ENCODE results near the gene RNF223.
A peak's percentile ranks its signal among the peaks of the same experiment; 100 is the strongest.
"Not testable (repeated sequence)": the region's sequence is repeated elsewhere in the genome, so short reads cannot be mapped to it uniquely, and the experiment has no call there.

The RNF223 gene

DNA sequence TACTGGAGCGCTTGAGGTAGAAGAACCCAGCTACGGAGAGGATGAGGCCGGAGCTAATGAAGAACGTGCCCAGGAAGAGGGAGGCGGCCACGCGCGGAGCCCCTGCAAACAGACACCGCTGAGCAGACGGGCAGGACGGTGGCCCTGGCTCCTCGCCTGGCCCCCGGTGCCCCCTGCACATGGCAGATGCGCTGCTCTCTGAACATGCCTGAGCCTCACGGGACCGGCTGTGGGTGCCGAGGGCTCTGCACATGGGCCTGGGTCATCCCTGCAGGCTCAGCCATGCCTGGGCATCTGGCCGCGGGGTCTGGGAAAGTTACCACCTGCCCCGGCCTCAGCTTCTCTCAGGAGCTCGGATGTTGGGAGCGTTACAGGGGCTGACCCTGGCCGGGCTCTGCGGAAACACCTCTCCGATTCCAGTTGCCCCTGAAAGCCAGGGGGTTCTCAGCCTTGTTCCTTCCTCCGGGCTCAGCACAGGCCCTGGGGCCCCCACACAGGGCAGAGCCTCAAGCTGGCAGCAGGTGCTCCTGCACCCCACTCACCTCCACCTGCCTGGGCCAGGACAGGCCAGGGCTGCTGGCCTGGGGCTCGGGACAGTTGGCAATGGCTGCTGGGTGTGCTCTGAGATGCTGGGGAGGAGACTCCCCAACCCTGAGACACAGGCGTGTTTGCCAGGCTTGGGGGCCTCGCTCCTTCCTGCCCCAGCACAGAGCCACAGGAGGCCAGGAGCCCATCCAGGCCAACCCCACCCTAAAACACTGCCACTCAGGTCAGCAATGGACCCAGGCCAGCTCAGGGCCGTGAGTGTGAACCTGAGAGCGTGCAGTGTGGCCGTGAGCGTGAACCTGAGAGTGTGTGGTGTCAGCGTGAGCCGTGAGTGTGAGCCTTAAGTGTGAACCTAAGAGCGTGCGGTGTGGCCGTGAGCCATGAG, 12.1 kb upstream of the RNF223 start:
- no peak for DNase-seq

DNA sequence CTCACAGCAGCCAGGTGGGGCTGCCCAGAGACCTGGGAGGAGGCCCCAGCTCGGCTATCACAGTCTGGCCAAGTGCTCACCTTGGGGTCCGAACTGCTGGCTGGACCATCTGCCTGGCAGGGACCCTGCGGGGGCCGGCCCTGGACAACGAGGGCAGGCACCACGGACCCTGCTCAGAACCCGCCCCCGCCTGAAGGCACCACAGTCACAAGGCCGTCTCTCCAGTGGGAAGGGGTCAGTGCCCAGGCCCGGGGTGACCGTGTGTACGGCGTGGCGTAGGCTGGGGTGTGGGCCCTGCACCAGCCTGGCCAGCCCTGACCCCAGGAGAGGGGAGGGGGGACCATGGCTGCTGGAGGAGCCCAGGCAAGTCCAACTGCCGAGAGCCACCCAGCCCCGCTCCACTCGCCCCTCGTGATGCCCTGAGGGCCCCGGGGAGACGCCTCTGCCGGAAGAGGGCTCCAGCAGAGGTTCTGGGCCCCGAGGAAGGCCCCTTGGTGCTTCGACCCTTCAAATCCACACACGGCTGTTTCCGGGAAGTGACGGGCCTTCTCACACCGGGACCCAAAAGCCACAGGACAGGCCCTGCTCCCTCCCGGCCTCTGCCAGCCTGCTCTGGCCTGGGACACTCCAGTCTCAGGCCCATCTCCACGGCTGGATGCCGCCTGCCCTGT, 11.2 kb upstream of the RNF223 start:
- no peak for DNase-seq

DNA sequence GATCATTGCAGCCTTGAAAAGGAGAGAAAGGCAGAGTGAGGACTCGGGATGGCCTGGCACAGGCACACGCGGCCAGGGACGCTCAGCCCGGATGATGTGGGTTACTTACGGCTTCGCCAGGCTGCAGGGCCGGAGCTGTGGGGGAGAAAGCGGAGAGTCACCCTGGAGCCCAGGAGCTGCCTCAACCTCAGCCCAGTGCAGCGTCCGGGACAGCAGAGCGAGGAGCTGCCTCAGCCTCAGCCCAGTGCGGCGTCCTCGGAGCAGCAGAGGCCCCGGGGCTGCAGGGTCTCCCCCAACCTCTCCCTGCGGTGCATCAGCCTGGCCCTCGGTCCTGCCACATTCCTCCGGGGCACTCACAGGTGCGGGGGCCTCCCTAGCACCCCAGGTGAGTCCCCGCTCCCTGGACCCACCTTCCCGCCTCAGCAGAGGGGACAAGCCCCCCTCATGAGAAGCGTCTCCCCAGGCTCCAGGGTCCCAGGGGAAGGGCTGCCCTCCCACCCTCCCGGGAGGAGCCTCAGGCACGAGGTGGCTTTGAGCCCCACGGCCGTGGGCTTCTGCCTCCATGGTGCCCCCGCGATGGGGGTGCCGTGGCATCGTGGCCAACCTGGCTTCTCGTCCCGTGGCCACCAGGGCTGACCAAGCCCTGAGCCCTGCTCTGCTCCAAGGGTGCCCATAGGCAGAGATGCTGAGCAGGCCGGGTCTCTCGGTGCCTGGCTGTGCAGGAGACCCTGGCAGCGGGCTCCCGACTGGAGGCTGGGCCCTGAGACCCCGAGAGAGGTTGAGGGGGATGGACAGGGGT, 10.5 kb upstream of the RNF223 start:
- DNase-seq: no peak

DNA sequence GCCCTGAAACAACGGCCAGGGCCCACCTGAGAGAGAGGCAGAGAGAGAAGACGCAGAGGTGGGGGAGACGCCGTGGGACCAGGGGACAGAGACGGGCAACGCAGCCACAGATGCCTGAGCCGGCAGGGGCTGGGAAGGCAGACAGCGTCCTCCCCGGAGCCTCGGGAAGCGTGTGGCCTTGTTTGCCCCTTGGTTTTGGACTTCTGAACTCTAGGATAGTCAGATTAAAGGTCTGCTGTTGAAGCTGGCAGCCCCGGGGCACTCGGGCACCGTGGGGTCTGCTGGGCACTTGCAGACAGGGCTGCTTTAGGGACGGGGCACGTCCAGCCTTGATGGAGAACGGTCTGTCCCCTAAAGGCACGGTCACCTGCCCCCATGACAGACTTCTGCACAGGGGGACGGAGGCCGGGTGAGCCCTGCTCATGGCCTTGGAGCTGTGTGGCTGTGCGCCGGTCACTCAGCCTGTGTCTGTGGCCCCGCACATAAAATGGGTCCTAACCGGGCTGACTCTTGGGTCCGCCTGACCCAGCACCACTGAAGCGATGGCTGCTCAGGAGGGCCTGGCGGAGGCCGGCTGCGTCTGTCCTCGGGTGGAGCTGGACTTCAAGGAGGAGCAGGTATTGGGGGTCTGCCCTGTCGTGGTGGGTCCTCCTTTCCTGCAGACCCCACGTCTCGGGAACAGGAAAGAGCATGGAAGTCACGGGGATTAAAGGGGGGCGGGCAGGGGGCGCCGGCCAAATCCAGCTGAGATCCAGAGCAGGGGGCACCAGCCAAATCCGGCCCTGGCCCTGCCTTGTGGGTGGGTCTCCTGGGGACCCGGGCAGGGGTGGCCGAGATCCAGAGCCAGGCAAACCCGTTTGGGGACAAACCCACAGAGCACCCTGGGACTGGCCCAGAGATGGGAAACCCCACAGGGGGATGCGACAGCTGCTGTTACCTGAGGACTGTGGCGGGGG, 9.6 kb upstream of the RNF223 start:
- no peak for DNase-seq

DNA sequence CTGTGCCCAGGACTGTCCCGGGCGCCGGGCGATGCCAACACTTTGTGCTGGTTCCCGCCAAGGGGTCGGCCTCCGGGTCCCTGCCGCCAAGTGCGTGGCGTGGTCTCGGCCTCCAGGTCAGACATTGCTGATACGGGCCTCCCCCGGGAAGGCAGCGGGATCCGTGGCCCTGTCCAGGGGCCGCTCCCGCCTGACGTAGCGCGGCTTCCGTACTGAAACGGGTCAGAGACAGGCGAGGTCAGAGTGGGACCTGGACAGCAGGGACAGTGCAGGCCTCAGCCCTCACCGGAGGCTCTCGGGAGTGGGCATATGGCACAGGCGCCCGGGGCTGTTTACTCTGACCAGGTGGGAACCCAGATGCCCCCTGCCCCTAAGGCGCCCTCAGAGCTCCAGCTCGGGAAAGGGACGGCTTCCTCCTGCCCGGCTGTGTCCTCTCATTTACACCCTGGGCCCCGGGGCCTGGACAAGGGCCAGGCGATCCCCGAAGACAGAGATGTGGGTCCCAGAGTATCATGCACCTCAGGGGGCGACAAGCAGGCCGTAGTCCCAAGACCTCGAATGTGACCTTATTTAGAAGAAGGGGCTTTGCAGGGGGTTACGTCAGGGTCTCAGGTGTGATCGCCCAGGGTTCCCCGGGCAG, 8.8 kb upstream of the RNF223 start:
- DNase-seq: no peak

DNA sequence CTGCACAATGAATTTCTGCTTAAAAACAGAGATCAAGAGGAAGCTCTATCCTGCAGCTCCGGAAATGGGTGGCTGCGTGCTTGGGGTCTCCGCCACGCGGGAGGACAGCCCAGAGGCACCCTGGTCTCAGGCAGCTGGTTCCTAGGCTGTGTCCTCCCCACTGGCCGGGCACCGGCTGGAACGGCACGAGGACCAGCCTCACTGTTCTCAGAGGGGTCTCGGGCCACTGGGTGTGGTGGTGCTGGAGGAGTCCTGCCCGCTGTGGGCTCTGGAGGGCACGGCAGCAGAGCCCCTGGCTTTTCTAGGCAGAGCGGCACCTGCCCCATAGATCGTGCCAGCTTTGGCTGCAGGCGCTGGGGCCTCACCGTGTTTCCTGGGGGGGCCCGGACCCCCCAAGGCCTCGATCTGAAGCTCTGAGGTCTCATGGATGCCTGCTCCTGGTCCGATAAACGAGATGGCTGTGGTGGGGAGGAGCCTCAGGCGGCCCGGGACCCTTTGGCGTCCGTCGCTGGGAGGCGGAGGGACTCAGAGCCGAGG, 8.2 kb upstream of the RNF223 start:
- no peak for DNase-seq

DNA sequence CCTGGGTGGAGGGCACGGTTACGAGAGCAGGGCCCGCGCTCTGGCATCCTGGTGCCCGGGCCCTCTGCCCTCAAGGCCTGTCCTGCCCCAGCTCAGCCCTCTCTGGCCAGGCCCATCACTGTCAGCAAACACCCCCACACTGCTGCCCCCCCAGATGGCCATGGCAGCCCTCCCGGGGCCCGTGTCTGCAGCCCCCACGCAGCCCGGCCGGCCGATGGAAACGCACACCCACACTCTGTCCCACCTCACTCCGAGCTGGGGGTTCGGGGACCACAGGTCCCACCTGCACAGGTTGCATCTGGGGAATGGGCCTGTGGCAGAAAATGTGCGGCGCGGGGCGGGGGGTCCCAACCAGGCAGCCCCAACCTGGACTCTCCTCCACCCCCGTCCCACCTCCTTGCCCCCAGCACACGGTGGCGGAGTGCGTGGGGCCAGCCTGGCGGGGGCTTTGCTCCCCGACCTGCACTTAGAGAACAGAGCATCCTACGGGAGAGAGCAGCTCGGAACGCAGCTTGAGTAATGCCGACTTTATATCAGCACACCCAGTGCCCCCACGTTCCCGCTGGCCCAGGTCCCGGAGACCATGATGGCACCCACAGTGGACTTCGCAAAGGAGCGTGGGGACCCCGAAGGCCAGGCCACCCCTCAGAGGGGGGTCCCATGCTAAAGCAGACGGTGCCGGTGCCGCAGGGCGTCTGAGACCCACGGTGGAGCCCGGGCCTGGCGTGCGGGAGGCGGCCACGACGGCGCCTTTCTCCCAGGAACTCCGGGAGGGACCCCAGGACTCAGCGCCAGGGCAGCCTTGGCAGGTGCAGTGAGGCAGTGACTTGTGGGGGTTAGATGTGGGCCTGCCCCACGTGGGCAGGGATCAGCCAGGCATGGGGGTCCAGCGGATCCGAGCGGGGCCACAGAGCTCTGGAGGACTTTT, 7.5 kb upstream of the RNF223 start:
- no peak for DNase-seq

DNA sequence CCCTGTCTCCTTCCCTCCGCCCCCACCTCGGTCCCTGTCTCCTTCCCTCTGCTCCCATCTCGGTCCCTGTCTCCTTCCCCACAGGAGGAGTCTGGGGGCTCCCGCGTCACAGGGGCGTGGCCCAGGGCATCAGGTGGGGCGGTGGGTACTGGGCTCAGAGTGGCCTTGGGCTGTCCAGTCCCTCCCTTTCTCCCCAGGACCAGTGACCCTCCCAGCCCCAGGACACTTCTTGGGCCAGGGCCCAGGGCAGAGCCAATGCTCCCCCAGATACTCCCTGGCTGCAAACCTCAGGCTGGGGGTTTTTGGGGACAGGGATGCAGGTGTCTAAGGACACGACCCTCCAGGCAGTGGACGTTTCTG, 6.8 kb upstream of the RNF223 start:
- no peak for DNase-seq

DNA sequence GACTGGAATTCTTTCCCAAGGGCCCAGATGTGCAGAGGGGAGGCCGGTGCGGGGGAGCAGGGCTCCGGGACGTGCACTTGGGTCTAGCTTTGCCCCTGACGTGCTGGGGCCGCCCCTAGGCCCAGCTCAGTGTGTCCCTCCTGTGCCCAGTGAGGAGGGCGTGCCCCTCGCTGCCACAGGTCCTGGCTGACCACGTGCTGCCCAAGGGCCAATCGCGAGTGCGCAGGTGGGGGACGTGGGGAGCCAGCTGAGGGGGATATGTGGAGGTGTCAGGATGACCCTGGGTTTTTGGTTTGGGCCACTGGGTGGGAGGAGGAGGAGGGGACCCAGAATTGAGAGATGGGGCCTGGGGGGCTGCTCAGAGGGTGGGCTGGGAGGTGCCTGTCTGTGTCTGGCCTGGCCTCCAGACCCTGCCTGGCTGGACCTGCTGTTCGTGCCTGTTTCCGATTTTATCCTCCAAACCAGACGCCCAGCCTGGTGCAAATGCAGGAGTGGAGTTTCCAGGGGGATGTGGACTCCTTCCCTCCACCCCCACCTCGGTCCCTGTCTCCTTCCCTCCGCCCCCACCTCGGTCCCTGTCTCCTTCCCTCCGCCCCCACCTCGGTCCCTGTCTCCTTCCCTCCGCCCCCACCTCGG, 6.1 kb upstream of the RNF223 start:
- peak; percentile 62 for DNase-seq

DNA sequence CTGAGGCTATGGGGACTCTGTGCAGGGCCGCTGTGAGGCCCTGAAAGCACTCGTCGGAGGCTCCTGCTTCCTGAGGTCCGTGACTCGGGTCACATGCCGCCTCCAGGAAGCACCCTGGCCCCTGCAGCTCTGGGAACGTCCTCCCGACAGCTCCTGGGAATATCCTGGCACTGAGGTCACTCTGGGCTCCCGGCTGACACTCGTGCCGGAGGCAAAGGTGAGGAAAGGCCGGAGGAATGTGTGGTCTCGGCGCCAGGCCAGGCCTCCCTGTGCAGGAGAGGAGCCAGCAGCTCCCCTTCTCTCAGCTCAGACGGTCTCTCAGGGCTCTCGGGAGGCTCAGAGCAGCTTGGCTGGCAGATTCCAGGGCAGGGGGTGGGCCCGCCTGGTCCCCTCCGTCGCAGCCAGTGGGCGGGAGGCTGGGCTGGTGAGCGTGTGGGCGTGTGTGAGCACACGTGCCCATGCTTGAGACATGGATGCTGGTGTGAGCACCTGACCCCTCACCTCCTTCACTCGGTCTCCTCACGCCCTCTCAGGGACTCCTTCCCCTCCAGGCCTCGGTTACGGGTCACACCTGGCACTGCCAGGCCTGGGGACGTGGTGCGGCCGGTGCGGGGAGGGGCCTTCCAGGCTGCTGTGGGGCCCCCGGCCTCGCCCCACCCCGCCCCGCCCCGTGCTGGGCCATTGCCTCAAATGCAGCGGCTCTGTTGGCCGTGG, 5.5 kb upstream of the RNF223 start:
- peak; percentile 34 for DNase-seq

DNA sequence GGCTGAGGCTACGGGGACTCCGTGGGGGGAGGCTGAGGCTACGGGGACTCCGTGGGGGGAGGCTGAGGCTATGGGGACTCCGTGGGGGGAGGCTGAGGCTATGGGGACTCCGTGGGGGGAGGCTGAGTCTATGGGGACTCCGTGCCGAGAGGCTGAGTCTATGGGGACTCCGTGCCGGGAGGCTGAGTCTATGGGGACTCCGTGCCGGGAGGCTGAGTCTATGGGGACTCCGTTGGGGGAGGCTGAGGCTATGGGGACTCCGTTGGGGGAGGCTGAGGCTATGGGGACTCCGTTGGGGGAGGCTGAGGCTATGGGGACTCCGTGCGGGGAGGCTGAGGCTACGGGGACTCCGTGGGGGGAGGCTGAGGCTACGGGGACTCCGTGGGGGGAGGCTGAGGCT, 3.3 kb upstream of the RNF223 start:
- not testable (repeated sequence) for DNase-seq

DNA sequence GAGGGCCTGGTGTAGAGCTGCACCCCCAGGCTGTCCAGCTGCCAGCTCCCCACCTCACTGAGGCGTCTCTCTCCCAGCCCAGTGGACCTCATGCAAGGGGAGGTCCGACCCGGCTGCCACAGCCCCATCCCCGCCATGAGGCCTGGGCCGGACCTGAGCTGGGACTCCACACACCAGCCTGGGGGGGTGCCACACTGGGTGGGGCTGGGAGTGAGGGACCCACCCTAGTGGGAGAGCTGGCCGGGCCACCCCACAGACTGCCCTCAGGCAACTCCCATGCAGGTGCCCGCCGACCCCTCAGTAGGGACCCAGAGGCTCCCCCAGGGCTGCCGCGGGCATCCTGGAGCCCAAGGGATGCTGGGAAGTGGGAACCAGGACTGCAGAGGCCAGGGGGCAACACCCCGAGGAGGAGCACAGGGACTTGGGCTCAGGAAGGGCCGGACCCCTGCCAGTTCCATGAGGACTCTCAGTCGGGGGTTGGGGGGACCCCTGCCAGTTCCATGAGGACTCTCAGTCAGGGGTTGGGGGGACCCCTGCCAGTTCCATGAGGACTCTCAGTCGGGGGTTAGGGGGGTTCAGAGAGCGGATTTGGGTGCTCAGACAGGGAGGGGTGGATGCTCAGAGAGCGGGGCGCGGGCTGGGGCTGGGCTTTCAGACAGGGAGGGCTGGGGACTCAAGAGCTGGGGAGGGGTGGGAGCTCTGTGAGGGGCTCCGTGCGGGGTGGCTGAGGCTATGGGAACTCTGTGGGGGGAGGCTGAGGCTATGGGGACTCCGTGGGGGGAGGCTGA, 1.2 kb upstream of the RNF223 start:
- no peak for DNase-seq

DNA sequence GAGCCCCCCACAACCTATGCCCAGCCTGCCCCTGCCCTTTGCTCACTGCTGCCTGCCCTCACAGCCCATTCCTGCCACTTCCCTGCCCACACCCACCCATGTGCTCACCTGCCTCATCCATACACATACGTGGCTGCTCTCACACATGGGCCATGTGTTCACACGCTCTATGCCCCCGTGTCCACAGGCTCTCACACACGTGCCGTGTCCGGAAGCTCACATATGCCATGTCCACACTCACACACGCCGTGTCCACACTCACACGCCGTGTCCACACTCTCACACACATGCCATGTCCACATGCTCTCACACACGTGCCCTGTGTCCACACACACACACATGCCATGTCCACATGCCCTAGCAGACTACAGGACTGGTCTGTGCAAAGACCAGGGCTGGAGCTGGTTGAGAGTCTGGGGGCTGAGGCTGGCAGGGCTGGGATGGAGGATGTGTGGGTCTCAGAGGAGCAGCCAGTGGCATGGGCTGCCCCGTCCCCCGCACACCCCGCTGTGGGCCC, 583 bp upstream of the RNF223 start:
- DNase-seq: no peak

DNA sequence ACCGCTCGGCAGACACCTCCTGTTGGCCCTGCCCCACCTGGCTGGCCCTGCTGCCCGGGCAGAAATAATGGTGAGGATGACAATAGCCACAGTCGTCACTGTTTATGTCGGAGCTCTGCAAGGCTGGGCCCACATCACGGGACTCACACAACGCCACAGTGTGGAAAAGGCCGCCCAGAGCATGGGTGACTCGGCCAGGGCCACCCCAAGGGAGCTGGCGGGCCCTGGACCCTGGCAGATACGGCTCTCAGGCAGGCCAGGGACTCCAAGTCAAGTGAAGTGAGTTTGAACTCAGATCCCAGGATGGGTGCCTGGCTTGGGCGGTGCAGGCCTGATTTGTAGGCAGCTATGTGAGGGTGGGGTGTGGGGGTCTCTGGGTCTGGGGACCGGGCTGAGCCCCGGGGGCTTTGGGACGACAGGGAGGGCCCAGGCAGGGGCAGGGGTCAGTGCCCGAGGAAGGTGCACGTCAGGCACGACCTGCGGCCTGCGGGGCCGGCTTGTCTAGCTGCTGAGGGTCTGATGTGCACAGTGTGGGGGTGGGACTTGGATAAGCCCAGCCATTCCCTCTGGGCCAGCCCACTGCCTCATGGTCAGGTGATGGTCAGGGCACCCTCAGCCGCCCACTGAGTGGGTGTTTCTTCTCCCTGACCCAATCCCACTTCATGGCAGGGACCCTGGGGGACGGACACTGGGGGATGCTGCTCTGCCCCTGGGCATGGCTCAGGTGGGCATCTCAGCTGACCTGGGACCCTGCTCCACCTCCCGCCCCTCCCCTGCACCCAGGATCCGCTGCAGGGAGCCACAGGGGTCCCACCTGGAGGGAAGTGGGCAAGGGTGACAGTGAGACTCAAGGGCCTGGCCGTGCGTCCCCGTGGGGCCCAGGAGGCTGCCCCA, 1.0 kb downstream of the RNF223 start:
- no peak for DNase-seq

DNA sequence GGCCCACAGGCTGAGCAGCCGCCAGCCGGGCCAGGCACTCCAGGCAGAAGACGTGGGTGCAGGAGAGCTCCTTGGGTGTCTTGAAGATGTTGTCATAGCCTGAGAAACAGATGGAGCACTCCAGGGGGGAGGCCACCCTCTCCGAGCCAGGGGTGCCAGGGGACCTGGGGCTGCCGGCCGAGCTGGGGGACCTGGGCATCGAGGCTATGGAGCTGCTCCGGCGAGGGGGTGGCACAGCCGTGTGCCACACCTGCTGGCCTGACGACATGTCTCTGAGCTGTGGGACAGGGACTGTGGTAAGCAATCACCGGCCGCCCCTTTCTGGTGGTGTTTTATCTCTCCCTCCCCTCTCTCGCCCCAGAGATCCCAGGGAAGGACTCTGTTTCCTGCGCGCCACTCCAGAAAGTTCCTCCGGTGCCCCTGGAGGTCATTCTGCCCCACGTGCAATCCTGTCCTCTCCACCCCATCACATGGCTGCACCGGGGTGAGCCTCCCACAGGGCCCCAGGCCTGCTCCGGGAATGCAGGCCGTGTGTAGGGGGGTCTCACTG, 1.7 kb downstream of the RNF223 start:
- DNase-seq: no peak

DNA sequence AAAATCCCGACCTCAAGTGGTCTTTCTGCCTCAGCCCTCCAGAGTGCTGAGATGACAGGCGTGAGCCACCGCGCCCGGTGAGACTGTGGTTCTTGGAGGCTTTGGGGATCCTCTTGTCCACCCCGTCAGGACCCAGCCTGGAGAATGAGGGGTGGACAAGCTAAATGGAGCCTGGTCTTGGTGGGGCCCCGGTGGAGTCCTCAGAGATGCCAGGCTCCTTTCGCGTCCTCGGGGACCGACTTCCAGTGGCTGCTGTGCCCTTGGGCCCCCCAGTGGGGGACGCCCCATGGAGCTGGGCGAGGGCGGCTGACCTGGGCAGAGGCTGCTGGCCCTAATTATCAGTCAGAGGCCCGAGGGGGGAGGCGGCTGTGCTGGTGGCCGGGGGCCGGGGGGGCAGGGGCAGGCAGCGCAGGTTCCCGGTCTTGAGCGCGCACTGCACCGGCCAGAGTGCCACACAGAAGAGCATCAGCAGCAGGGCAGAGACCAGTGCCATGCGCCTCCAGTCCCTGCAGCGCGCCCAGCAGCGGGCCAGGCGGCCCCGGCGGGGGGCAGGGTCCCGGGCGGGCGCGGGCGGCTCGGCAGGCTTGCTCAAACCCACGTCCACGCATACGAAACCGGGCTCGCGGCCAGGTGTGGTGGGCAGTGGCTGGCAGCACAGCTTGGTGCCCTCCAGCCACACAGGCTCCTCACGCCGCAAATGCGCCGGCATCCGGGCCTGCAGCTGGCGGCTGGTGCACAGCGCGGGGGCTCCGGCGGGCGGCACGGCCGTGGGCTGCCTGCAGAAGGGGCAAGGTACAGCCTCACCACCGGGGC, 2.4 kb downstream of the RNF223 start:
- DNase-seq: no peak

Data from NCI-H1105 treated with DMSO at 0.1 percent for 48 hours (cell line).